OCI-LY7 (cell line): ENCODE results near the gene FBLN5.

Source experiments
- EZH2phosphoT487 ChIP-seq: fragments of 200-600 bp; sonication (generic); IDR thresholded peaks from 2 replicates; pipeline ENCODE4 v1.6.1; 2018; ENCODE audit warnings: low read depth, borderline replicate concordance, mild to moderate bottlenecking, mixed run types, antibody characterized with exemption, low read length, moderate library complexity, mixed read lengths
- TF ChIP-seq, protein P1 (sequence below): fragments of 200-600 bp; sonication (generic); conservative IDR thresholded peaks from 2 replicates; pipeline ENCODE4 v1.5.1; 2014; ENCODE audit warnings: mild to moderate bottlenecking, antibody characterized with exemption, low read length, moderate library complexity, mixed read lengths

- TF ChIP-seq, protein P1, sequence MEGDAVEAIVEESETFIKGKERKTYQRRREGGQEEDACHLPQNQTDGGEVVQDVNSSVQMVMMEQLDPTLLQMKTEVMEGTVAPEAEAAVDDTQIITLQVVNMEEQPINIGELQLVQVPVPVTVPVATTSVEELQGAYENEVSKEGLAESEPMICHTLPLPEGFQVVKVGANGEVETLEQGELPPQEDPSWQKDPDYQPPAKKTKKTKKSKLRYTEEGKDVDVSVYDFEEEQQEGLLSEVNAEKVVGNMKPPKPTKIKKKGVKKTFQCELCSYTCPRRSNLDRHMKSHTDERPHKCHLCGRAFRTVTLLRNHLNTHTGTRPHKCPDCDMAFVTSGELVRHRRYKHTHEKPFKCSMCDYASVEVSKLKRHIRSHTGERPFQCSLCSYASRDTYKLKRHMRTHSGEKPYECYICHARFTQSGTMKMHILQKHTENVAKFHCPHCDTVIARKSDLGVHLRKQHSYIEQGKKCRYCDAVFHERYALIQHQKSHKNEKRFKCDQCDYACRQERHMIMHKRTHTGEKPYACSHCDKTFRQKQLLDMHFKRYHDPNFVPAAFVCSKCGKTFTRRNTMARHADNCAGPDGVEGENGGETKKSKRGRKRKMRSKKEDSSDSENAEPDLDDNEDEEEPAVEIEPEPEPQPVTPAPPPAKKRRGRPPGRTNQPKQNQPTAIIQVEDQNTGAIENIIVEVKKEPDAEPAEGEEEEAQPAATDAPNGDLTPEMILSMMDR: no peak
- no peak for TF ChIP-seq EZH2phosphoT487
These were observed 43.0 kb downstream of the FBLN5 start for GRCh38 chr14:91904483-91904882.
